ENCODE results near the gene FGGY. TPM values are rescaled to one million over a fixed set of nuclear protein-coding genes. Genes with fewer than 3 reads are reported as not detected.

The FGGY gene
- total RNA-seq, 1 experiment from 2014 or later, result 14.6 TPM

GRCh38 chr1:59279645-59280044 lies 17.2 kb upstream of the FGGY start:
- H3K79me1 ChIP-seq (ENCODE audit: insufficient read depth, low read depth, low read length, poor library complexity, severe bottlenecking), result no peaks in the 10 kb centered on the region
- no peak overlapping the region for H3K4ac ChIP-seq (ENCODE audit: low read depth, low read length)
- Mint-ChIP-seq H3K4me1 (peaks cover 6% of the 10 kb centered on the region in 2 experiments; a peak in 3 of 4 replicates), H3K4me3 (no peak overlapping the region), H3K27me3 (ENCODE audit: low read depth) (no peaks in the 10 kb centered on the region), H3K9me3 (no peaks in the 10 kb centered on the region), H3K36me3 (ENCODE audit: insufficient read depth in 1 of 3, low read depth in 3 of 3) (no peaks in the 10 kb centered on the region), H3K27ac (no peak overlapping the region)
- H3K9me3 ChIP-seq (ENCODE audit: control insufficient read depth, low read depth, low read length), result no peaks in the 10 kb centered on the region
- no peak overlapping the region for H3K23ac ChIP-seq (ENCODE audit: insufficient read length, low read depth, low read length)
- no peak overlapping the region for H2BK20ac ChIP-seq (ENCODE audit: low read depth, low read length, poor library complexity, severe bottlenecking)
- H3K27me3 ChIP-seq (ENCODE audit: insufficient read depth, low read length), result no peaks in the 10 kb centered on the region
- H4K8ac ChIP-seq (replicated peaks; ENCODE audit: insufficient read length, low read depth, low read length), result no peak overlapping the region
- H2BK120ac ChIP-seq (ENCODE audit: low read depth, low read length, poor library complexity, severe bottlenecking), result no peak overlapping the region
- H3K4me1 ChIP-seq (ENCODE audit: insufficient read depth, low read length), result no peaks in the 10 kb centered on the region
- no peak overlapping the region for H3T11ph ChIP-seq (ENCODE audit: low read length)
- no peaks in the 10 kb centered on the region for H3K79me2 ChIP-seq (ENCODE audit: insufficient read depth, low read length)
- no peak overlapping the region for H3K9ac ChIP-seq (ENCODE audit: extremely low read depth, insufficient read length, low read length)
- H2AK5ac ChIP-seq (ENCODE audit: insufficient read length, low read length), result no peak overlapping the region
- no peak overlapping the region; the same call in 1 of the 2 replicates for H3K14ac ChIP-seq (ENCODE audit: insufficient read depth, low read length)
- no peak for TF ChIP-seq CTCF (conservative IDR thresholded peaks at IDR 0.05)
- WGBS (ENCODE audit: extremely low coverage, insufficient read length, low lambda C conversion rate), result no CpG with 5 or more reads among the region's 5 CpGs
- no peak overlapping the region for H4K91ac ChIP-seq (ENCODE audit: insufficient read length, low read depth, low read length)
- no peak overlapping the region for H3K56ac ChIP-seq (ENCODE audit: insufficient read length, low read depth, low read length)
- no peak overlapping the region for H2BK5ac ChIP-seq (ENCODE audit: insufficient read length, low read length)
- H2BK15ac ChIP-seq (ENCODE audit: low read depth, low read length), result no peak overlapping the region
- no peak overlapping the region for H2AFZ ChIP-seq (ENCODE audit: low read length)
- no peaks in the 10 kb centered on the region for H3K23me2 ChIP-seq (ENCODE audit: insufficient read length, low read depth, low read length, poor library complexity, severe bottlenecking)
- no peak overlapping the region for H2BK12ac ChIP-seq (ENCODE audit: insufficient read length, low read depth, low read length)
- no peaks in the 10 kb centered on the region for H4K20me1 ChIP-seq (ENCODE audit: control insufficient read depth, insufficient read depth, insufficient read length)
- H4K5ac ChIP-seq (ENCODE audit: insufficient read length, low read depth, low read length), result no peak overlapping the region
- H3K27ac ChIP-seq (ENCODE audit: insufficient read length, low read depth, low read length), result no peak overlapping the region
- no peak overlapping the region for H3K18ac ChIP-seq (ENCODE audit: insufficient read length, low read depth, low read length)
- DNase-seq, result no peak
- no peak overlapping the region for H3K4me2 ChIP-seq (ENCODE audit: insufficient read depth, insufficient read length, low read length)
